ENCODE results near the gene DLGAP1. TPM values are rescaled to one million over a fixed set of nuclear protein-coding genes. Genes with fewer than 3 reads are reported as not detected.

Gene DLGAP1
- total RNA-seq, 1 donor from 2014 or later = 3.2 TPM

GRCh38 chr18:4004183-4004829 lies 450.8 kb downstream of the DLGAP1 start:
- Histone ChIP-seq H3K4me1 (no peaks in the 10 kb centered on the region), H3K27me3 (no peaks in the 10 kb centered on the region), H3K36me3 (no peaks in the 10 kb centered on the region), H3K27ac (no peak overlapping the region), H3K4me3 (no peak overlapping the region), H3K9me3 (no peaks in the 10 kb centered on the region)
- intact Hi-C loops (cut with DNase I) = loop anchor here (10.0 kb wide), 1 partner anchor 230 kb away; no protein-coding TSS in a partner anchor
- DNase-seq (ENCODE audit: extremely low spot score in 2 of 2) = no peak
- no peak for TF ChIP-seq POLR2A (IDR thresholded peaks at IDR 0.05)
- TF ChIP-seq POLR2AphosphoS5 (IDR thresholded peaks at IDR 0.05; ENCODE audit: insufficient read depth in 1 of 2, low read depth in 1 of 2) = no peak
- TF ChIP-seq, protein P1, sequence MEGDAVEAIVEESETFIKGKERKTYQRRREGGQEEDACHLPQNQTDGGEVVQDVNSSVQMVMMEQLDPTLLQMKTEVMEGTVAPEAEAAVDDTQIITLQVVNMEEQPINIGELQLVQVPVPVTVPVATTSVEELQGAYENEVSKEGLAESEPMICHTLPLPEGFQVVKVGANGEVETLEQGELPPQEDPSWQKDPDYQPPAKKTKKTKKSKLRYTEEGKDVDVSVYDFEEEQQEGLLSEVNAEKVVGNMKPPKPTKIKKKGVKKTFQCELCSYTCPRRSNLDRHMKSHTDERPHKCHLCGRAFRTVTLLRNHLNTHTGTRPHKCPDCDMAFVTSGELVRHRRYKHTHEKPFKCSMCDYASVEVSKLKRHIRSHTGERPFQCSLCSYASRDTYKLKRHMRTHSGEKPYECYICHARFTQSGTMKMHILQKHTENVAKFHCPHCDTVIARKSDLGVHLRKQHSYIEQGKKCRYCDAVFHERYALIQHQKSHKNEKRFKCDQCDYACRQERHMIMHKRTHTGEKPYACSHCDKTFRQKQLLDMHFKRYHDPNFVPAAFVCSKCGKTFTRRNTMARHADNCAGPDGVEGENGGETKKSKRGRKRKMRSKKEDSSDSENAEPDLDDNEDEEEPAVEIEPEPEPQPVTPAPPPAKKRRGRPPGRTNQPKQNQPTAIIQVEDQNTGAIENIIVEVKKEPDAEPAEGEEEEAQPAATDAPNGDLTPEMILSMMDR (IDR thresholded peaks at IDR 0.05) = no peak

GRCh38 chr18:3998698-3999333 lies 456.3 kb downstream of the DLGAP1 start:
- Histone ChIP-seq H3K27ac (no peak overlapping the region), H3K27me3 (no peaks in the 10 kb centered on the region), H3K4me1 (no peaks in the 10 kb centered on the region), H3K36me3 (no peaks in the 10 kb centered on the region), H3K9me3 (no peaks in the 10 kb centered on the region), H3K4me3 (no peak overlapping the region)
- no peak for DNase-seq (ENCODE audit: extremely low spot score in 2 of 2)
- intact Hi-C loops (cut with DNase I) = no loop called here
- TF ChIP-seq, protein P1 (IDR thresholded peaks at IDR 0.05) = peak in 2 of 3 experiments; percentile 31 to 34
- TF ChIP-seq POLR2AphosphoS5 (IDR thresholded peaks at IDR 0.05; ENCODE audit: insufficient read depth in 1 of 2, low read depth in 1 of 2) = no peak
- TF ChIP-seq POLR2A (IDR thresholded peaks at IDR 0.05) = no peak

- H3K4me3 ChIP-seq = no peak overlapping the region
- intact Hi-C loops (cut with DNase I) = no loop called here
- H3K36me3 ChIP-seq = no peaks in the 10 kb centered on the region
- no peaks in the 10 kb centered on the region for H3K9me3 ChIP-seq
- no peaks in the 10 kb centered on the region for H3K27me3 ChIP-seq
- no peak overlapping the region for H3K27ac ChIP-seq
- TF ChIP-seq, protein P1 (IDR thresholded peaks at IDR 0.05) = peak in 2 of 3 experiments; percentile 44
- peak in 1 of 2 donors; percentile 10 for TF ChIP-seq POLR2AphosphoS5 (IDR thresholded peaks at IDR 0.05; ENCODE audit: insufficient read depth in 1 of 2, low read depth in 1 of 2)
- no peak for TF ChIP-seq POLR2A (IDR thresholded peaks at IDR 0.05)
- DNase-seq (ENCODE audit: extremely low spot score in 2 of 2) = no peak
- no peaks in the 10 kb centered on the region for H3K4me1 ChIP-seq
Observed at GRCh38 chr18:3995476-3996102, 459.5 kb downstream of the DLGAP1 start.

- Histone ChIP-seq H3K4me1 (no peaks in the 10 kb centered on the region), H3K4me3 (no peak overlapping the region), H3K9me3 (no peaks in the 10 kb centered on the region), H3K27ac (no peak overlapping the region), H3K36me3 (no peaks in the 10 kb centered on the region), H3K27me3 (no peaks in the 10 kb centered on the region)
- intact Hi-C loops (cut with DNase I) = no loop called here
- DNase-seq (ENCODE audit: extremely low spot score in 2 of 2) = no peak
- TF ChIP-seq, protein P1 (IDR thresholded peaks at IDR 0.05) = no peak
- no peak for TF ChIP-seq POLR2A (IDR thresholded peaks at IDR 0.05)
Observed at GRCh38 chr18:3993941-3994687, 461.0 kb downstream of the DLGAP1 start.
